ENCODE results near the gene NETO1. TPM values are rescaled to one million over a fixed set of nuclear protein-coding genes. Genes with fewer than 3 reads are reported as not detected.

Gene NETO1
- total RNA-seq = 1.3 and 2.0 TPM in 2 replicates

GRCh38 chr18:72867746-72868584 lies at the start of gene NETO1:
Gene NETO1, minus strand, starts transcription at chr18:72867987. Its CDS starts 696 bp downstream, at chr18:72867291.
- no peak for DNase-seq (ENCODE audit: extremely low read depth, low read depth, low spot score)

- DNase-seq (ENCODE audit: extremely low read depth, low read depth, low spot score) = no peak
Observed at GRCh38 chr18:72910045-72910444, 42.3 kb upstream of the NETO1 start.

- no peak for DNase-seq (ENCODE audit: extremely low read depth, low read depth, low spot score)
Observed at GRCh38 chr18:72908181-72908580, 40.4 kb upstream of the NETO1 start.

GRCh38 chr18:72903033-72903432 lies 35.2 kb upstream of the NETO1 start:
- DNase-seq (ENCODE audit: extremely low read depth, low read depth, low spot score) = no peak

GRCh38 chr18:72899338-72899737 lies 31.6 kb upstream of the NETO1 start:
- DNase-seq (ENCODE audit: extremely low read depth, low read depth, low spot score) = no peak

- no peak for DNase-seq (ENCODE audit: extremely low read depth, low read depth, low spot score)
Observed at GRCh38 chr18:72898870-72899269, 31.1 kb upstream of the NETO1 start.

- no peak for DNase-seq (ENCODE audit: extremely low read depth, low read depth, low spot score)
Observed at GRCh38 chr18:72895548-72895947, 27.8 kb upstream of the NETO1 start.

- no peak for DNase-seq (ENCODE audit: extremely low read depth, low read depth, low spot score)
Observed at GRCh38 chr18:72878561-72878960, 10.8 kb upstream of the NETO1 start.

GRCh38 chr18:72878143-72878542 lies 10.4 kb upstream of the NETO1 start:
- DNase-seq (ENCODE audit: extremely low read depth, low read depth, low spot score) = no peak

- no peak for DNase-seq (ENCODE audit: extremely low read depth, low read depth, low spot score)
Observed at GRCh38 chr18:72871091-72871490, 3.3 kb upstream of the NETO1 start.

GRCh38 chr18:72869226-72870185 lies 1.7 kb upstream of the NETO1 start:
- no peak for DNase-seq (ENCODE audit: extremely low read depth, low read depth, low spot score)

- no peak for DNase-seq (ENCODE audit: extremely low read depth, low read depth, low spot score)
Observed at GRCh38 chr18:72868585-72869225, 918 bp upstream of the NETO1 start.

GRCh38 chr18:72866901-72867745 lies 664 bp downstream of the NETO1 start:
- no peak for DNase-seq (ENCODE audit: extremely low read depth, low read depth, low spot score)

GRCh38 chr18:72866442-72866900 lies 1.3 kb downstream of the NETO1 start:
- DNase-seq (ENCODE audit: extremely low read depth, low read depth, low spot score) = no peak

GRCh38 chr18:72863754-72864153 lies 4.0 kb downstream of the NETO1 start:
- DNase-seq (ENCODE audit: extremely low read depth, low read depth, low spot score) = no peak

- no peak for DNase-seq (ENCODE audit: extremely low read depth, low read depth, low spot score)
Observed at GRCh38 chr18:72859088-72859487, 8.7 kb downstream of the NETO1 start.

- DNase-seq (ENCODE audit: extremely low read depth, low read depth, low spot score) = no peak
Observed at GRCh38 chr18:72849671-72850070, 18.1 kb downstream of the NETO1 start.

GRCh38 chr18:72848503-72849237 lies 19.1 kb downstream of the NETO1 start:
- no peak for DNase-seq (ENCODE audit: extremely low read depth, low read depth, low spot score)

GRCh38 chr18:72847771-72848170 lies 20.0 kb downstream of the NETO1 start:
- no peak for DNase-seq (ENCODE audit: extremely low read depth, low read depth, low spot score)

Measured in glomerular endothelial cell (primary cell).